Gastrocnemius medialis (tissue), 4 donors: ENCODE results near the gene KRT12. TPM values are rescaled to one million over a fixed set of nuclear protein-coding genes. Genes with fewer than 3 reads are reported as not detected.

ENCODE experiments used
- ATAC-seq, 2 donors: fragments of 150-250 bp; one replicate each; pipeline ENCODE4 v1.9.1; 2016
- DNase-seq, 2 donors: peaks; one replicate each; pipeline ENCODE4 v3.0.0-alpha.2; 2019
- H3K27ac ChIP-seq, 4 donors: fragments of 200-600 bp; sonication (generic); 1 replicate in 1 of 4; 2 replicates in 3 of 4; pipeline ENCODE4 v1.5.1; 2016 to 2018; ENCODE audit warnings: mild to moderate bottlenecking in 2 of 4, moderate library complexity in 1 of 4
- H3K27me3 ChIP-seq, 3 donors: fragments of 200-600 bp; sonication (generic) in 2 of 3; 1 replicate in 1 of 3; 2 replicates in 2 of 3; pipeline versions ENCODE4 v1.5.1 to v1.6.0; 2016 to 2019; ENCODE audit warnings: mild to moderate bottlenecking in 1 of 3, moderate library complexity in 1 of 3
- H3K36me3 ChIP-seq, 2 donors: fragments of 200-600 bp; sonication (generic) in 1 of 2; one replicate each; pipeline ENCODE4 v1.5.1; 2017 to 2018
- H3K4me1 ChIP-seq, 2 donors: fragments of 200-600 bp; sonication (generic) in 1 of 2; one replicate each; pipeline ENCODE4 v1.5.1; 2016 to 2017; ENCODE audit warnings: mild to moderate bottlenecking in 2 of 2
- H3K4me3 ChIP-seq, 4 donors: fragments of 200-600 bp; sonication (generic) in 3 of 4; 1 replicate in 1 of 4; 2 replicates in 3 of 4; pipeline ENCODE4 v1.5.1; 2016 to 2019; ENCODE audit warnings: mild to moderate bottlenecking in 2 of 4
- H3K9me3 ChIP-seq, 3 donors: fragments of 200-600 bp; sonication (generic) in 2 of 3; 1 replicate in 1 of 3; 2 replicates in 2 of 3; pipeline ENCODE4 v1.5.1; 2016 to 2019
- CTCF ChIP-seq, 5 experiments: fragments of 450-650 bp in 3 of 5; fragments of 200-600 bp in 2 of 5; sonication (generic) in 2 of 5; IDR thresholded peaks in 4 of 5; conservative IDR thresholded peaks in 1 of 5; 1 replicate in 4 of 5; 2 replicates in 1 of 5; pipeline ENCODE4 v1.5.1; 2016 to 2019; ENCODE audit warnings: antibody characterized with exemption in 5 of 5, mild to moderate bottlenecking in 3 of 5, moderate library complexity in 3 of 5
- POLR2A ChIP-seq, 2 donors: fragments of 450-650 bp; IDR thresholded peaks; one replicate each; pipeline ENCODE4 v1.6.1; 2017; ENCODE audit warnings: antibody characterized with exemption in 2 of 2, mild to moderate bottlenecking in 2 of 2, moderate library complexity in 2 of 2
- in situ Hi-C, 4 donors: fragments of 200-750 bp; cut with MboI; loops; one replicate each; pipeline versions ENCODE4 v1.15.0 to v1.8.0; 2017; ENCODE audit warnings: low sequenced_read_pairs in 4 of 4
- intact Hi-C: fragments of 100-400 bp; cut with DNase I; formaldehyde crosslinking; loops from one replicate; pipeline ENCODE4 v1.15.1; 2023; ENCODE audit warnings: low total_unique reads
- total RNA-seq, 4 donors: library from RNA; depleted of rRNA; stranded (reverse); fragments of >200 nt; gene quantifications; one replicate each; pipeline versions ENCODE4 v1.1.0 to v1.2.3, GENCODE V29; 2016

KRT12 gene
- total RNA-seq, 4 donors from 2014 or later, result not detected

- Histone ChIP-seq H3K4me3 (no peak overlapping the region), H3K27ac (no peak overlapping the region), H3K27me3 (peaks cover 0 to 2% (median 2%) of the 10 kb centered on the region in 3 donors), H3K36me3 (no peaks in the 10 kb centered on the region), H3K4me1 (no peaks in the 10 kb centered on the region), H3K9me3 (no peaks in the 10 kb centered on the region)
- intact Hi-C loops, result no loop called here
- DNase-seq (no peak), ATAC-seq (no peak)
- TF ChIP-seq CTCF (IDR thresholded peaks at IDR 0.05 in 4 of 5, conservative IDR thresholded peaks at IDR 0.05 in 1 of 5) (no peak), POLR2A (IDR thresholded peaks at IDR 0.05) (no peak)
- in situ Hi-C loops, result loop anchor here in 1 of 4 donors (25.0 kb wide), 1 partner anchor 679 kb away; the partner anchor contains the start of gene KRT9
Observed at GRCh38 chr17:40883031-40883430, 16.0 kb upstream of the KRT12 start.

GRCh38 chr17:40879026-40879425 lies 12.0 kb upstream of the KRT12 start:
- Histone ChIP-seq H3K36me3 (no peaks in the 10 kb centered on the region), H3K27me3 (no peaks in the 10 kb centered on the region), H3K9me3 (no peaks in the 10 kb centered on the region), H3K27ac (no peak overlapping the region), H3K4me3 (no peak overlapping the region), H3K4me1 (no peaks in the 10 kb centered on the region)
- intact Hi-C loops, result no loop called here
- ATAC-seq (no peak), DNase-seq (no peak)
- no peak for TF ChIP-seq POLR2A (IDR thresholded peaks at IDR 0.05)
- TF ChIP-seq CTCF (IDR thresholded peaks at IDR 0.05 in 4 of 5, conservative IDR thresholded peaks at IDR 0.05 in 1 of 5), result no peak
- in situ Hi-C loops, result loop anchor here in 1 of 4 donors (25.0 kb wide), 1 partner anchor 683 kb away; the partner anchor contains the start of gene KRT9

- Histone ChIP-seq H3K36me3 (no peaks in the 10 kb centered on the region), H3K27me3 (no peaks in the 10 kb centered on the region), H3K9me3 (no peaks in the 10 kb centered on the region), H3K4me3 (no peak overlapping the region), H3K4me1 (no peaks in the 10 kb centered on the region), H3K27ac (no peak overlapping the region)
- intact Hi-C loops, result no loop called here
- no peak for ATAC-seq
- in situ Hi-C loops, result loop anchor here in 1 of 4 donors (25.0 kb wide), 1 partner anchor 684 kb away; the partner anchor contains the start of gene KRT9
- TF ChIP-seq POLR2A (IDR thresholded peaks at IDR 0.05) (no peak), CTCF (IDR thresholded peaks at IDR 0.05 in 4 of 5, conservative IDR thresholded peaks at IDR 0.05 in 1 of 5) (no peak)
- no peak for DNase-seq
Observed at GRCh38 chr17:40878044-40878443, 11.0 kb upstream of the KRT12 start.

- no peak for ATAC-seq
- H3K4me1 ChIP-seq, result no peaks in the 10 kb centered on the region
- no peaks in the 10 kb centered on the region for H3K27me3 ChIP-seq
- H3K4me3 ChIP-seq, result no peak overlapping the region
- in situ Hi-C loops, result loop anchor here in 1 of 4 donors (25.0 kb wide), 1 partner anchor 88 kb away; the partner anchor contains the start of gene KRT39
- no peak for TF ChIP-seq POLR2A (IDR thresholded peaks at IDR 0.05)
- no peak for TF ChIP-seq CTCF (IDR thresholded peaks at IDR 0.05 in 4 of 5, conservative IDR thresholded peaks at IDR 0.05 in 1 of 5)
- H3K9me3 ChIP-seq, result no peaks in the 10 kb centered on the region
- no peak overlapping the region for H3K27ac ChIP-seq
- intact Hi-C loops, result no loop called here
- H3K36me3 ChIP-seq, result no peaks in the 10 kb centered on the region
- DNase-seq, result no peak
Observed at GRCh38 chr17:40873801-40874200, 6.8 kb upstream of the KRT12 start.

- no peak for ATAC-seq
- in situ Hi-C loops, result loop anchor here in 1 of 4 donors (25.0 kb wide), 1 partner anchor 89 kb away; the partner anchor contains the start of gene KRT39
Observed at GRCh38 chr17:40873255-40873654, 6.2 kb upstream of the KRT12 start.

More at GRCh38 chr17:40873255-40873654, 6.2 kb upstream of the KRT12 start:
- no peaks in the 10 kb centered on the region for H3K4me1 ChIP-seq
- intact Hi-C loops, result no loop called here
- no peaks in the 10 kb centered on the region for H3K9me3 ChIP-seq
- DNase-seq, result no peak
- H3K4me3 ChIP-seq, result no peak overlapping the region
- no peaks in the 10 kb centered on the region for H3K27me3 ChIP-seq
- H3K27ac ChIP-seq, result no peak overlapping the region
- TF ChIP-seq POLR2A (IDR thresholded peaks at IDR 0.05) (no peak), CTCF (IDR thresholded peaks at IDR 0.05 in 4 of 5, conservative IDR thresholded peaks at IDR 0.05 in 1 of 5) (no peak)
- no peaks in the 10 kb centered on the region for H3K36me3 ChIP-seq
